ENCODE results near the gene BMPR1B.

DNA sequence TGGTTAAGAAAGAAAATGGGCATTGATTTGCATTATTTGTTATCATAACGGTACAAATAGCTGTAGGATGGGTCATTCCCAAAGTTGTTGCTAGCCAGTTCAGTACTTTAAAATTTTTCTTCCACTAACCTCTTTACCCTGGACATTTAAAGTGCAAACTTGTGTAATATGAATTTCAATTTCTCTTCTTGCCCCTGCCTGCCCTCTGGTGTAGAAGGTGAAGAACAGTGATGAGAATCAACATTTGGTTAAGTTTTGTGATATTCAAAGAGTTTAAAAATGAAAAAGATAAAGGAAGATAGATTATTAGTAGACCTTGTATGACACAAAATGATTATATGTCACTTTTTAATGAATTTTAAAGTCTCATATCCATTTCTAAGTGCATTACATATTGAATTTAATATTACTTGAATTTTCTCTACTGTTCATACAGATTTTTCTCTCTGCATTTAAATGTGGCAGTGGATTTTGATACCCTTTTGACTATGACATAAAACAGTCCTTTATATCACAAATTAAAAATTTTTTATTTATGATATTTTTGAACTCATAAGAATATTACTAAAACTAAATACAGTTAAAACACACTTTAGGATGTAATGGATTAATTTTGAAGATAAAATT lies 337.7 kb downstream of the BMPR1B start:
- TF ChIP-seq, protein P1, sequence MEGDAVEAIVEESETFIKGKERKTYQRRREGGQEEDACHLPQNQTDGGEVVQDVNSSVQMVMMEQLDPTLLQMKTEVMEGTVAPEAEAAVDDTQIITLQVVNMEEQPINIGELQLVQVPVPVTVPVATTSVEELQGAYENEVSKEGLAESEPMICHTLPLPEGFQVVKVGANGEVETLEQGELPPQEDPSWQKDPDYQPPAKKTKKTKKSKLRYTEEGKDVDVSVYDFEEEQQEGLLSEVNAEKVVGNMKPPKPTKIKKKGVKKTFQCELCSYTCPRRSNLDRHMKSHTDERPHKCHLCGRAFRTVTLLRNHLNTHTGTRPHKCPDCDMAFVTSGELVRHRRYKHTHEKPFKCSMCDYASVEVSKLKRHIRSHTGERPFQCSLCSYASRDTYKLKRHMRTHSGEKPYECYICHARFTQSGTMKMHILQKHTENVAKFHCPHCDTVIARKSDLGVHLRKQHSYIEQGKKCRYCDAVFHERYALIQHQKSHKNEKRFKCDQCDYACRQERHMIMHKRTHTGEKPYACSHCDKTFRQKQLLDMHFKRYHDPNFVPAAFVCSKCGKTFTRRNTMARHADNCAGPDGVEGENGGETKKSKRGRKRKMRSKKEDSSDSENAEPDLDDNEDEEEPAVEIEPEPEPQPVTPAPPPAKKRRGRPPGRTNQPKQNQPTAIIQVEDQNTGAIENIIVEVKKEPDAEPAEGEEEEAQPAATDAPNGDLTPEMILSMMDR (IDR thresholded peaks at IDR 0.05): peak in 2 of 3 donors; percentile 61 to 74
- no peak for TF ChIP-seq POLR2A (IDR thresholded peaks at IDR 0.05)

All from ovary (tissue), 3 donors.